HepG2 (cell line): ENCODE data around the gene DAD1. TPM values are rescaled to one million over a fixed set of nuclear protein-coding genes. Genes with fewer than 3 reads are reported as not detected.
A peak's percentile ranks its signal among the peaks of the same experiment; 100 is the strongest.

Experiments used
- BCLAF1 ChIP-seq: fragments of 450-650 bp; IDR thresholded peaks from 2 replicates; pipeline ENCODE4 v1.6.1; 2017; ENCODE audit warnings: mild to moderate bottlenecking
- BORCS8-MEF2B ChIP-seq: sonication (generic); formaldehyde crosslinking; IDR thresholded peaks from 2 replicates; pipeline ENCODE4 v1.8.0; 2022; ENCODE audit warnings: mild to moderate bottlenecking, missing genetic modification reagents
- DZIP1 ChIP-seq: sonication (generic); formaldehyde crosslinking; IDR thresholded peaks from 2 replicates; pipeline ENCODE4 v1.5.0; 2020; ENCODE audit warnings: mild to moderate bottlenecking, missing genetic modification reagents
- ELF4 ChIP-seq: sonication (generic); formaldehyde crosslinking; IDR thresholded peaks from 2 replicates; pipeline ENCODE4 v1.5.0; 2020; ENCODE audit warnings: missing genetic modification reagents, mild to moderate bottlenecking, moderate library complexity, borderline replicate concordance
- HNF1B ChIP-seq: sonication (generic); formaldehyde crosslinking; IDR thresholded peaks from 2 replicates; pipeline ENCODE4 v1.5.1; 2020; ENCODE audit warnings: mild to moderate bottlenecking, moderate library complexity, missing genetic modification reagents
- HNRNPK ChIP-seq: fragments of 200-400 bp; formaldehyde crosslinking; IDR thresholded peaks from 2 replicates; pipeline ENCODE4 v1.6.1; 2018; ENCODE audit warnings: low read length, low read depth, moderate library complexity, mild to moderate bottlenecking; ENCODE audit not compliant: poor library complexity, severe bottlenecking
- PTBP1 ChIP-seq: fragments of 200-400 bp; formaldehyde crosslinking; IDR thresholded peaks from 2 replicates; pipeline ENCODE4 v1.6.1; 2018; ENCODE audit warnings: low read length, low read depth; ENCODE audit not compliant: poor library complexity, severe bottlenecking
- RFX5 ChIP-seq: IDR thresholded peaks from 2 replicates; pipeline ENCODE4 v1.6.1; 2011; ENCODE audit warnings: low read depth, low read length, improper control_type of control experiment
- SATB2 ChIP-seq: sonication (generic); formaldehyde crosslinking; IDR thresholded peaks from 2 replicates; pipeline ENCODE4 v1.5.0; 2020; ENCODE audit warnings: missing genetic modification reagents
- ZBED4 ChIP-seq: sonication (generic); formaldehyde crosslinking; IDR thresholded peaks from 2 replicates; pipeline ENCODE4 v1.4.0; 2020; ENCODE audit warnings: missing genetic modification reagents, borderline replicate concordance
- ZBTB3 ChIP-seq: sonication (generic); formaldehyde crosslinking; IDR thresholded peaks from 2 replicates; pipeline ENCODE4 v1.4.0; 2020; ENCODE audit warnings: low read depth, mild to moderate bottlenecking, moderate library complexity, missing genetic modification reagents, borderline replicate concordance
- ZFP36L1 ChIP-seq: sonication (generic); formaldehyde crosslinking; IDR thresholded peaks from 2 replicates; pipeline ENCODE4 v1.8.0; 2022; ENCODE audit warnings: mild to moderate bottlenecking, missing genetic modification reagents, moderate library complexity
- ZNF138 ChIP-seq: sonication (generic); formaldehyde crosslinking; IDR thresholded peaks from 2 replicates; pipeline ENCODE4 v1.5.0; 2020; ENCODE audit warnings: mild to moderate bottlenecking, low read depth, missing genetic modification reagents
- ZNF256 ChIP-seq: sonication (generic); formaldehyde crosslinking; conservative IDR thresholded peaks from 2 replicates; pipeline ENCODE4 v1.4.0; 2020; ENCODE audit warnings: missing genetic modification reagents
- ZNF460 ChIP-seq: sonication (generic); formaldehyde crosslinking; IDR thresholded peaks from 2 replicates; pipeline ENCODE4 v1.5.1; 2020; ENCODE audit warnings: missing genetic modification reagents, mild to moderate bottlenecking, borderline replicate concordance
- ZNF850 ChIP-seq: sonication (generic); formaldehyde crosslinking; conservative IDR thresholded peaks from 2 replicates; pipeline ENCODE4 v1.9.0; 2021; ENCODE audit warnings: mild to moderate bottlenecking, missing genetic modification reagents
- ZSCAN30 ChIP-seq: sonication (generic); formaldehyde crosslinking; IDR thresholded peaks from 2 replicates; pipeline ENCODE4 v1.5.0; 2020; ENCODE audit warnings: mild to moderate bottlenecking, missing genetic modification reagents
- polyA plus RNA-seq, 8 experiments: library from polyadenylated mRNA; depleted of rRNA in 3 of 8; stranded (reverse) in 7 of 8; unstranded in 1 of 8; fragments of >200 nt; fragmentation: Illumina TruSeq in 4 of 8; extraction: Trizol in 4 of 8; gene quantifications; 2 replicates each; pipeline versions ENCODE4 v1.2.1 to v1.2.3, GENCODE V29; 2011 to 2016; ENCODE audit warnings: low read depth in 4 of 8, missing spikeins in 1 of 8, mixed read lengths in 1 of 8; ENCODE audit not compliant: insufficient read depth in 1 of 8
- total RNA-seq, 5 experiments: library from RNA; depleted of rRNA; stranded (reverse); fragments of >200 nt; fragmentation: Illumina TruSeq; extraction: Trizol; gene quantifications; 2 replicates each; pipeline ENCODE4 v1.2.3, GENCODE V29; 2016; ENCODE audit warnings: low read depth in 1 of 5

DAD1 gene
- total and polyA plus RNA-seq, 2 of the 13 experiments (the other 11 are each of a cell fraction or from before 2014, with no cell fraction given), result 558 to 626 TPM

- TF ChIP-seq ZBED4 (CRISPR knock-in tag) (peak; percentile 72), BCLAF1 (no peak), ZNF256 (CRISPR knock-in tag) (no peak; the same call in 1 of the 2 replicates), DZIP1 (no peak), ZFP36L1 (CRISPR knock-in tag) (no peak), HNF1B (CRISPR knock-in tag) (peak; percentile 82; the same call in 1 of the 2 replicates), PTBP1 (no peak), ZBTB3 (CRISPR knock-in tag) (no peak), BORCS8-MEF2B (CRISPR knock-in tag) (no peak), ZNF850 (CRISPR knock-in tag) (no peak), ELF4 (CRISPR knock-in tag) (0 out of 2 replicates have a peak, but pooled peaks have one; percentile 58), ZSCAN30 (CRISPR knock-in tag) (0 out of 2 replicates have a peak, but pooled peaks have one; percentile 34), SATB2 (no peak), HNRNPK (peak; percentile 15), RFX5 (0 out of 2 replicates have a peak, but pooled peaks have one; percentile 30), ZNF460 (CRISPR knock-in tag) (no peak), ZNF138 (CRISPR knock-in tag) (no peak)
Observed at GRCh38 chr14:22570132-22570949, 18.7 kb downstream of the DAD1 start (continued).
